Middle frontal gyrus (tissue), 1 donor: ENCODE data around the gene APBB2.

Source experiments
- DNase-seq: peaks from one replicate; pipeline ENCODE4 v3.0.0-alpha.2; 2015; ENCODE audit warnings: low spot score; ENCODE audit errors: extremely low spot score

APBB2 gene

DNA sequence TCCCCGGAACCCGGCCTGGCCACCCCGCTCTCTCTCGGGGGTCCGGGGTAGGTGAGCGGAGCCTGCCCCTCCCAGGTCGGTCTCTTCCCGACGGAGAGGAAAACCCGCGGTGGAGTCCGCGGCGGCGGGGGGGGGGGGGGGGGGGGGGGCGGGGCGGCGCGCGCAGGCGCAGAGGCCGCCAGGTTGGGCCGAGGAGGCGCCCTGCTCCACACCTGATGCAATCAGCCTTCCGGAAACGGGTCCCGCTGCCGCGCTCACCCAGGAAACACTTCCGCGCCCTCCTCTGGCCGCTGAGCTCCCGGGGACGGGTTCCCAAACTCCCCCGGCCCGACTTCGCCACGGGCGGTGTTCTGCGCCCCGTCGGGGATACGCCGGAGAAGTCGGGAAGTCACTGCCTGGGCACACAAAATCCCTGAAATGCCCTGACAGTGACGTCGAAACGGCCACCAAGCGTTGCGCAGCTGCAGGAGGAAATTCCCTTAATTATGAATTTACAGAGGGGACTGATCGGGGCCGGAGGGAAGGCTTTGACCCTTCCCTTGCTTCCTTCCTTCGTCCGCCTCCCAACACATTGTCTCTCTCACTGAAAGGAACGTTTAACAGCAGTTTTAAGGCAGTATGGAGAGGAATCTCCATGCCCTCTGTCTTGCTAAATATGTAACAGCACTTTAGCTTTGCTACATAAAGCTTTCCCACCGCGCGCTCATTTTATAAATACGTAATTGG lies 2.1 kb upstream of the APBB2 start:
- no peak for DNase-seq

DNA sequence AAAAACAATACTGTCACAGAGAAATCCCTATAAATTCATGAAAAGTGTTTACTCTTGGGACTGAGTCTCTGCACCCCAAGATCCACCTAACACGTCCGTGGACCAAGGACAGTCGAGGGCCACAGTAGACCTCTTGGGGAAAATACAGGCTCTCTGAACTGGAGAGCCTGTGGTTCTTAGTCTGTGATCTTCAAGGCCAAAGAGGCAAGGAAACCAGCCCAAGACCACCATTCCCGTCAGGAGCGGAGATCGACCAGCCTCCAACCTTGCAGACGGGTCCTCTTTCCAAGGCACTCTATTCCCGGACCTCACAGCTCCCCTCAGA lies 1.6 kb upstream of the APBB2 start:
- DNase-seq = no peak

DNA sequence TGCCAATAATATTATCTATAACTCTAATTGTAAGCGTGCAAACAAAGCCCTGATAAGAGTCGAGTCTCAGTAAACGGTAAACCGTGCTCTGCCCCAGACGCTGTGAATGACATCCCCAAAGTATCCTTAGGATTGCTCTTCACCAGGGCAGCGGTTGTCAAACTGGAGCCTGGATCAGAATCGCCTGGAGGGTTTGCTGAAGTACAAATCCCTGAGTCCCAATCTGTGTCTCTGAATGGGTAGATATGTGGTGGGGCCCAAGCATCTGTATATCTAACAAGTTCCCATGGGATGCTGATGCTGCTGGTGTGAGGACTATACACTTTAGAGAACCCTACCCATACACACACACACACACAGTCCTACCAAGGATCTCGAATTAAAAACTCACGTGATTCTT lies 813 bp upstream of the APBB2 start:
- no peak for DNase-seq

DNA sequence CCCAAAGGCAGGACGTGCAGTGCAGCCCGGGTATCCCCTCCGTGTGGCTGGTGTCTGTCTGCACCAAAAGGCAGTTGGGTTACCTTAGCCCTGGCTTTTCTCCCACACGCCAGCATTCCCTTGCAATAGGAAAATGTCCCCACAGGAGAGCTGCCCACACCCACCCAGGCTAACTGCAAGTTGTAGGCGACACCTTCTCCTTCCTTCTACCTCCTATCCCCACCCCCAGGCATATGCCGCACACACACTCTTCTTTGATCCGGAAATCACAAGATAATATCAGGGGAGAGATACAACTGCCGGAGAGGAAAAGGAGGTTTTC lies 444 bp upstream of the APBB2 start:
- DNase-seq = no peak

DNA sequence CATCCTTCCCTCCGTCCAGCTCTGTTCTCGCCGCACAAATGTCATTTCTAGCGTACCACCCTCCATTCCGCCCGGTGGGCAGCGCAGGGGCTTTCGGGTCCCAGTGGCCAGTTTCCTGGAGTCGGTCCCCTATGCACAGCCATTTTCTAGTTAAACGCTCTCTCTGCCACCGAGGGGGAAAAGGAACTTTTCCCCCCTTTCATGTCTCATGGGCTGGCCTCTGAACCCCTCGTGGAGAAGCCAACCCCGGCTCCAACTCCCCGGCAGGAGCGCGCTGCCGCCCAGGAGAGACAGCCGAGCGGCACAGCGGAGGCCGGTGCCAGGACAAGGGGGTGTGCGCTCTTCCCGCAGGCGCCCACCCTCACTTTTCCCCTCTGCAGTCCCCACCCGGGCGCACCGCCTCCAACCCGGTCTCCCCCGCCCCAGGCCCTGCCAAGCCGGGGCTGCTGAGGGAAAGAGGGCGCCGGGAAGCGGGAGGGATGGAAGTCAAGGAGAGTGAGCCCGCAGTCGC lies 662 bp downstream of the APBB2 start:
- no peak for DNase-seq

DNA sequence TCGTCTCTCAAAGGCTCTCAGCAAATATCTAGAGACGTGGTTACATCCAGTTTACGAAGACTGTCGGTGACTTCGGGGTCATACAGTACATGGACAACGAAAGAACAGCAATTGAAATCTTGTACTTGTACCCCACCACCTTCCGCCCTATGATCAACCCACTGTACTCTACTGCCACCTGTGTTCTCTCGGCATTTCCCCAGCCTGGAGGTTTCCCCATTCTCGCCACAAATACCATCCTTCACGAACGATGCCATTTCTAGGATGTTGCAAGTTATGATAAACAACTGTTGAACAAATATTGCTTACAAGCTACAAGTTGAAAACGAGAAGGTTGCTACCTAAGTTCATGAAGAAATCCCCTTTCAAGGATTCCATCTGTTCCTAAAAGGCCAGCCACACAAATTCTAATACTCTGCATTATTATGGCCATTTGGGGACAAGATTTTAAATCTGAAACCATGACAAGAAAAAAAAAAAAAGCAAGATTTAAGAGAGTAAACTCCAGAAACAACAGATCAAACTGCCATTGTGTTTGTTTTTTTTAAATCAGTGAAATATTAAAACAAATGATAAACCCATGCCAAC lies 1.6 kb downstream of the APBB2 start:
- peak; percentile 42 for DNase-seq

DNA sequence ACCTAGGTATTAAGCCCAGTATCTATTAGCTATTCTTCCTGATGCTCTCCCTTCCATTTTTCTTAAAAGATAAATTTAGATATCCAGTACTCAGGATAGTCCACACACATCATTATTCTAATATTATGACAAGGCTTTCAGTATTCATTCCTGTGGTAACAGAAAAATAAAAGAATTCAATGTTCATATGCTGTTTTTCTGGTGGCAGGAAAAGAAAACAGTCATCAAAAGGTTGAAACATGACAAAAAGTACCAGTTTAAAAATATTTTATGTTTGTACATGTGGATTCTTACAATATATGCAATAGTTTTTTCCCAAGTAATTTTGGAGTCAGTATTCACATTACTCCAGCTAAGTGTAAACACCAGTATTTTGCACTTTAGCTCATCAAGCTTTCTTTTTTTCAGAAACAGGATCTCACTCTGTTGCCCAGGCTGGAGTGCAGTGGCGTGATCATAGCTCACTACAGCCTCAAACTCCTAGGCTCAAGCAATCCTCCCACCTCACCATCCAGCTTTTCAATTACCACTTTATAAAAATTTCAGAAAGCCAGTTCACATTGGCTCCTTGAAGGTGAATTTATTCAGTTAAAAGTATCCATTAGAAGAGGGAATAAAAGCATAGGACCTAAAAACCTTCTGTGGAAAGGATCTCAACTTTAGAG lies 2.3 kb downstream of the APBB2 start:
- DNase-seq = no peak

DNA sequence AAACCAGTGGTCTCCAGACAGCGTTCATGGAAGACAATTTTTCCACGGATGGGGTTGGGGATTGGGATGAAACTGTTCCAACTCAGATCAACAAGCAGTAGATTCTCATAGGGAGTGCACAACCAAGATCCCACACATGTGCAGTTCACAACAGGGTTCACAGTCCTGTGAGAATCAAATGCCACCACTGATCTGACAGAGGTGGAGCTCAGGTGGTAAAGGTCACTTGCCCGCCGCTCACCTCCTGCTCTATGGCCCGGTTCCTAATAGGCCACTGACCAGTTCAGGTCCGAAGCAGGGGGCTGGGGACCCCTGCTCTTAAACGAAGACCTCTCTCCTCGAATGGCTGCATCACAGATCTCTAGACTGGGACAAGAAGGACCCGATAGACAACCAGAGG lies 4.4 kb downstream of the APBB2 start:
- no peak for DNase-seq

DNA sequence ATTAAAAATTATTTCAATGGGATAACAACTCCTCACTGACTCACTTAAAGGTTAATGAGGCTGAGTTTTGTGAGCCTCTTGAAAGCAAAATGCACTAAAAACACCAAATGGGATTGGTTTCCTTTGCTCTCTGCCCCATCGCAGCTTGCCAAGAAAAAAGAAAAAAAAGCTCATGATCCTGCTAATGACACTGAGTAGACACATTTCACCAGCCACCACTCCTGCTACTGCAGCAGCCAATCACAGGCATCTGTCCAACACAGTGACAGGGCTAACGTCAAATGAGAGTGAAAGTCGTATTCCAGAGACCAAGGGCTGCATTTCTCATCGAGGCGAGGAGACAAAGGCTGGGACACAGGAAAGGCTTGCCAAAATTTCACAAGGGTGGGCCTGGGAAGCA lies 5.2 kb downstream of the APBB2 start:
- DNase-seq = no peak

DNA sequence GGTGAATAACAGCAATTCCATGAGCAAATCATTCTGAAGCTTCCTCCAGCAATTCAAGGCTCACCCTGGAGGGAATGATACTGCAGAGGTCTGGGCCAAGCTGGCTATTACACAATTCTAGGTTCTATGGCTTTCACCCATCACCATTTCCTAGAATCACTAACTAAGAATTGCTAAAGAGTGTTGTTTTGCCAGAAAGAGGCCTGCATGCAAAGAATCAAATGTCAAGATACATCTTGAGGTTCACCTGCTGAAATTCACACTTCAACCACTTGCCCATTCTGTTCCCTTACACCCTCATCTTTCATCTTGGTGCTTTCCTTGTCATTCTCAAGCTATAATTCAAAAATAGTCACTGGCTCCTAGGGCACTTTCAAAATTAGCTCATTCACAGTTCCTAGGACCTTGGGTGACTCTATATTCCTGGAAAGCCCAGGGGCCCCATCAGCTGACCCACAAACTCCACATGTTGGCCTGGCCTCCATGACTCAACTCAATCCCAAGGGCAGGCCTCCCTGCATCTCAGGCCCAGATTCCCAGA lies 7.0 kb downstream of the APBB2 start:
- DNase-seq = no peak

DNA sequence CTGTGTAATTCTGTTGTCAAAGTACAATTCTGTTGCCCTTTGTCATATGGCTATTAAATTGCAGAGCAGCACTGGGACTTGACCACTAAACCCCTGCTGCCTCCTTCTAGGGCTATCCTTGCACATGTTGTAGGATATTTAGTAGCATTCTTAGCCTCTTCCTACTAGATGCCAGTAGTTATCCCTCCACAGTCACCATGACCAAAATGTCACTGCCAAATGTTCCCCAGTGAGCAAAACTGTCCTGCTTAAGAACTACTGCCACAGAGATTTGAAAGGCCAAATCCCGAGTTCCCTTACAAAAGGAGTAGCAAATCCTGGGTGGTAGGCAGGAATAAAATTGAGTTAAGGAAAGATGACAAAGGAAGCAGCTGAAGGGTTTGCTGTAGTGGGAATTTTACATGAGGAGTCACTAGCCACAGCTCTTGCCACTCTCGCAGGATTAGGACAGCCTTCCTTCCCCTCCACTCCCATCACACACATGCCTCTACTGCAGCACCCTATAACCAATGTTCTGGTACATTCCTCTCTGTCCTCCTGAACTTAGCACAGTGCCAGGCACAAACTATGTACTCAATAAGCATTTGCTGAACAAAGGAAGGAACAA lies 8.4 kb downstream of the APBB2 start:
- DNase-seq = no peak

DNA sequence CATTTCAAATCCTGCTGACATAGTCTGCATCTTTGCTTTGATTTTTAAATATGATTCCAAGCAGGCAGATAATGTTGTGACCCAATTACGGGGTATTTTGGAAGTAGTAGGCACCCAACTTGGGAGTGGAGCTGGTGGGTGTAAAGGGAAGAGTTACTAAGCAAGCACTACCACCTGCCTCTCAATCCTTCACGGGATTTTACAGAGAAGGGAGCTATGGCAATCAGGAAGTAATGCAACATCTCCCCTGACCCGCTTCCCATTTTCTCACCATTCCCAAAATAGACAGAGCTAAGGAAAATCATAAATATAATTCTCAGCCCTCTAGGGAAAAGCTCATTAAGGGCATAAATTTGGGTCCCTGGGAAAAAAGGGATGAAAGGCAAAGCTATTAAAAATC lies 9.2 kb downstream of the APBB2 start:
- no peak for DNase-seq

DNA sequence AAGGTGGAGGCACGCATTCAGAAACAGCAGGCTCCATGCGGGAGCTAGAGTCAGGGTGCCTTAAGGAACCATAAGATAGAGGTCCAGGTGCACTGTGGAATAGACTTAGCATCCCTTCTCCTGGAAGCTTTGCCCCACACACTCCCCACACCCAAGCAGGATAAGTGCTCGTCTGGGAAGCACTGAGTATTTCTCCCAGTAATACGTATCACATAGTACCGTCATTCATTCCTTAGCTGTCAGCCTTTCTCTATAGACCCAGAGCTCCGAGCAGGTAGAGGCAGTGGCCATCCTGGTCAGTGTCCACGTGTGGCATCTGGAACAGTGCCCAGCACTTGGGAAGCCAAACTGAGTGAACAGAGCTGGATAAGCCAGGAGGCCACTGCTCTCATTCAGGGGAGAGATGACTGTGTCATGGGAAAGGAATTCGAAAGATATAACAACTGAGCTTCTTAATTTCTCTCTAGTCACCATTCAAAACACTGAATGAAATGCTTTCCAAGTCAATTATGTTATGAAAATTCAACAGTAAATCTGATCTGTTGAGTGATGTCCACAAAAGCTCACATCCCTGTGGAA lies 9.9 kb downstream of the APBB2 start:
- no peak for DNase-seq

DNA sequence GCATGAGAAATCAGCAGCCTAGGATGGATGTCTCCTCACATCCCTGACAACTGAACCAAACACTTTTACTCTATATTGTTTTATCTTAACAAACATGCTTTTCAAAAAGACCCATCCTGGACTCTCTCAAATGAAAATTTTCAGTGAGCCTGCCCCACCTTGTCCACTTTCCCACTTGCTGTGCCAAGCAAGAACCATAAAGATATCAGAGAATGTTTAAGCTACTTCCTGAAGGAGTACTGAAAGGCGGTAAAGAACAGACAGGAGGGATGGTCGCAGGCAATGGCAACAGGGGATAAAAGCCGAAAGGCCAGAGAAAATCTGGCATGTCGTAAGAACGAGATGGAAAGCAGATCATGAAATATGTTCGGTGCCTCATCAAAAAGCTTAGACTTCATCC lies 10.5 kb downstream of the APBB2 start:
- no peak for DNase-seq

DNA sequence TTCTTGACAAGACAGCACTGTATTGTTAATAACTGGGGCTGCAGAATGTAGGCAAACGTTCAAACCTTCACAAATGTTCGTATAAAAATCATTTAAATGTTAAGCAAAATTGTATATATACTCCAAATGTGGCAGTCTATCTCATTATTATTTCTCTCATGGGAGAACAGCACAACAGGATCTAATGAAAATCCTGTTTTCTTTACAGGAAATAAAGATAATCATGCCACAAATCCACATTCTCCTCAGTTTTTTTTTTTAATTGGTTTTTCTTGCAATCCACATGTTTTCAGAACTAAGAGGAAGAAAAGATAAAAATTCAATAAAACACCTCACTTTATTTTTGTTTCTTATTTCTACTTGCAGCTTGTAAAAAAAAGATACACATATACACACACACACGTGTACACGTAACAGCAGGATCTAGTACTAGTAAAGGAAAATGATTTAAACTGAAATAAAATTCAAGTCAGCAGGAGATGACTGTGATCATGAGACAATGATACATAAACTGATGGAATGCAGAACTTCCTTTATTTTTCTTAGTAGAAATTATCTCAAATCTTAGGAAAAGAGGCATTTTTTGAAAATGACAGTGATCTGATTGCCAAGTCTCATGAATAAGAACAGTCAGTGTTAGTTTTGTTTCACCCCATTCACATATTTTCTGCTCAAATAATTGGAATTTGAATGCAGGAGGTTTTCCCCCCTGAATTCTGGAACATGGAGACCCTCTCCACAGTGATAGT lies 11.3 kb downstream of the APBB2 start:
- no peak for DNase-seq

DNA sequence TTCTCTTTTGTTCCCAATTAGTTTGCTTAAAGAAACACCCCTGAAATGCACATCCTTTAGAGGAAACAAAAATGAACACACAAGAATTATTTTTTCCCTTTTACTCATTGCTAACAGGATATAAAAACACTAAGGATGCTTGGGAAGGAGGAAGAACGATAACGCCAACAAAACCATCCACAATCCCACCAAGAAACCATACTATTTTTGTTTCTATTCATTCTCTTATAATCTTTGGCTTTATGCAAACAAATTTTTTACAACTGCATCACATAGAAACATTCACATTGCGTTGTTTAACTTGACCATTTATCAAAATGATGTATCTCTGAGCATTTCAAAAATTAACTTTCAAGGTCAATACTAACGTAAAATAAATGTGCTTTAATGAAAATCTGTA lies 12.0 kb downstream of the APBB2 start:
- no peak for DNase-seq

DNA sequence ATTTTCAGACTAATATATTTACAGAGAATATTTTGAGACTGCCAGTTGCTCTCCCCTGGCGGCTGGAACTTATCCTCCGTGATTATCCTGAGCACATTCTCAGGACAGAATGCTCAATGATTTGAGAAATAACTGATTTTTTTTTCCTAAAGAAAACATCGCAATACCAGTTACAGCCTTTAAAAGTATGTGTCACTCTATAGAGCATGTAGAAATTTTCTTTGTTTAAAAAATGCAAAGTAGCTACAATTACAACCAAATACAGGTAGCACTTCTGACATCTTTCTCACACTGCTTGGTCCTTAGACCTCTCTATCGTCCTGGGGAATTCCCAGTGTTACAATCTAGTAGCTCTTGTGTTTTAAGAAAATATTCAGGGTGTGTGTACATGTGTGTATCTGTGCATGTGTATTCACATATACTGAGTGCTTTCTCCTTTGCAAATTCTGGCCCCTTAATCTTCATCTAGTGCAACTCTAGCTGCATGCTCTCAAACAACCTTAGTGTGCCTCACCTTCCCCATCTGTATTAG lies 13.8 kb downstream of the APBB2 start:
- no peak for DNase-seq

DNA sequence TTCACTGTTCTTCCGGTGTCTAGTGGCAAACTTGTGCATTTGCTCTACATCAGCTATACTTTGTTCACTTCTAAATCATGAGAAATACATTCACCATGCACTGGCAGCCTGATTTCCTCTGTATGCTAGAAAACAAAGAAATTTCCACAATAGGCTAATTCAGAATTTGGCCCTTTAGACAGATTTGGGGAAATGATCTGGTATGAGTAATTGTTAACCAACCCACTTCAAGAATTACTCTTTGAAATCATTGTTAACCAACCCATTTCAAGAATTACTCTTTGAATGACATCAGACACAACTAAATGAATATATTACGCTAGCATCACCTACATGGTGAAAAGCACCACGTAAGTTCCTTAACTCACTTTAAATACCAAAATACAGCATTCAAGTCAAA lies 14.6 kb downstream of the APBB2 start:
- no peak for DNase-seq

DNA sequence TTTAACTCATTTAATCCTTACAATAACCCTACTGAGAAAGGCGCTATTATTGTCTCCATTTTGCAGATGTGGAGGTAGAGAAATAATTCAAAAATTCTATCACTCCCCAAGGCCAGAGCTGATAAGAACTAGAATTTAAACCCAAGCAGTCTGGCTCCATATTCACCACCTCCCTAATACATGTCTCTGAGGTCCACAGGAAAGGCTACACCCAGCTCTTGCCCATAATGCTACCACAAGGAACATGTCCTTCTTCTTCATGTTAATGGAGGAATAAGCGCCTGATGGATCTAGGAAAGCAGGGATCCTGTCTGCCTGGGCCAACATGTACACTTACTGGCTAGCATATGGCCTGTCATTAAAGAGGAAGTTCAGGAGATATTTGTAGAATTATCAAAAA lies 16.3 kb downstream of the APBB2 start:
- DNase-seq = no peak

DNA sequence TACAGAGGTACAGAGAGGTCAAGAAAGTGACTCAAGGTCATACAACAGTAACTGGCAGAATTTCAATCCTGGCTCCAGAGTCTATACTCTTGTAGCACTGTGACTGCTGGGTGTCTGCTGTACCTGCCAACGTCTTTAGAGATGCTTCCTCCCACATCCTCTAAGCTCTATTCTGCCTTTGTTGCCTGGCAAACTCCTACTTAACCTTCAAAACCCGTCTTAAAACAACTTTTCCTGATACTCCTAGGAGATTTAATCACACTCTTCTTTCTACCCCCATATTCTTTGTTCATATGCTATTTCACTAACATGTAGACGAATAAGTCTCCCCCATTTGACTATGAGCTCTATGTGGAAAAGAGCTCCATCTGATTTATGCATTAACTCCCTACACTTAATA lies 16.8 kb downstream of the APBB2 start:
- DNase-seq = no peak
